EH (cell line): ENCODE data around the gene TSPO.

Source experiments
- DNase-seq: peaks from one replicate; pipeline ENCODE4 v3.0.0-alpha.2; 2015; ENCODE audit warnings: low read depth

TSPO gene

GRCh38 chr22:43179146-43179910 lies 28.0 kb downstream of the TSPO start:
- no peak for DNase-seq

- no peak for DNase-seq
Measured at GRCh38 chr22:43179911-43180195, 28.5 kb downstream of the TSPO start.

GRCh38 chr22:43180670-43181069 lies 29.3 kb downstream of the TSPO start:
- DNase-seq: no peak

GRCh38 chr22:43181321-43182076 lies 30.1 kb downstream of the TSPO start:
- DNase-seq: no peak

- DNase-seq: no peak
Measured at GRCh38 chr22:43182118-43182517, 30.8 kb downstream of the TSPO start.

- no peak for DNase-seq
Measured at GRCh38 chr22:43182726-43183125, 31.4 kb downstream of the TSPO start.

GRCh38 chr22:43183496-43184277 lies 32.3 kb downstream of the TSPO start:
- peak; percentile 32 for DNase-seq

GRCh38 chr22:43185860-43186261 lies 34.5 kb downstream of the TSPO start:
- DNase-seq: peak; percentile 53

GRCh38 chr22:43186272-43187170 lies 35.2 kb downstream of the TSPO start, which contains the start of gene TTLL12:
Gene TTLL12 (minus strand): TSS chr22:43187134. CDS start chr22:43187069, 65 bp downstream.
- DNase-seq: peak; percentile 69

GRCh38 chr22:43187171-43188099 lies 36.1 kb downstream of the TSPO start:
- peak; percentile 91 for DNase-seq

GRCh38 chr22:43188829-43189545 lies 37.6 kb downstream of the TSPO start:
- DNase-seq: peak; percentile 27

- no peak for DNase-seq
Measured at GRCh38 chr22:43191831-43192230, 40.5 kb downstream of the TSPO start.

GRCh38 chr22:43197271-43197941 lies 46.0 kb downstream of the TSPO start:
- DNase-seq: peak; percentile 70

- no peak for DNase-seq
Measured at GRCh38 chr22:43198126-43198525, 46.8 kb downstream of the TSPO start.

- DNase-seq: no peak
Measured at GRCh38 chr22:43198936-43199335, 47.6 kb downstream of the TSPO start.

GRCh38 chr22:43199541-43199940 lies 48.2 kb downstream of the TSPO start:
- DNase-seq: no peak

GRCh38 chr22:43200031-43200430 lies 48.7 kb downstream of the TSPO start:
- DNase-seq: no peak

GRCh38 chr22:43200555-43200954 lies 49.2 kb downstream of the TSPO start:
- no peak for DNase-seq

GRCh38 chr22:43201486-43202219 lies 50.3 kb downstream of the TSPO start:
- no peak for DNase-seq
